Stimulated activated CD8-positive, alpha-beta memory T cell treated with anti-CD3 and anti-CD28 coated beads, Interleukin-15, amount 100 ng/mL, for 24 hours (primary cell): ENCODE data around the gene GPR15.
"Not testable (repeated sequence)": the region's sequence is repeated elsewhere in the genome, so short reads cannot be mapped to it uniquely, and the experiment has no call there.

Experiments
- DNase-seq: peaks from one replicate; pipeline ENCODE4 v3.0.0-alpha.2; 2020; ENCODE audit warnings: low read depth

Gene GPR15

GRCh38 chr3:98558100-98558827 lies 26.5 kb downstream of the GPR15 start:
- DNase-seq = no peak

- not testable (repeated sequence) for DNase-seq
These were observed 28.0 kb downstream of the GPR15 start for GRCh38 chr3:98559769-98560168.

GRCh38 chr3:98560911-98561310 lies 29.1 kb downstream of the GPR15 start:
- DNase-seq = no peak

- no peak for DNase-seq
These were observed 30.1 kb downstream of the GPR15 start for GRCh38 chr3:98561727-98562521.

GRCh38 chr3:98563661-98564281 lies 32.0 kb downstream of the GPR15 start:
- no peak for DNase-seq

- no peak for DNase-seq
These were observed 32.7 kb downstream of the GPR15 start for GRCh38 chr3:98564282-98565005.

- no peak for DNase-seq
These were observed 33.5 kb downstream of the GPR15 start for GRCh38 chr3:98565237-98565643.

- DNase-seq = no peak
These were observed 34.1 kb downstream of the GPR15 start for GRCh38 chr3:98565843-98566242.

GRCh38 chr3:98567666-98568270 lies 36.0 kb downstream of the GPR15 start:
- DNase-seq = no peak

- DNase-seq = no peak
These were observed 36.6 kb downstream of the GPR15 start for GRCh38 chr3:98568402-98568801.

- no peak for DNase-seq
These were observed 41.5 kb downstream of the GPR15 start for GRCh38 chr3:98573181-98573728.

GRCh38 chr3:98574132-98574531 lies 42.4 kb downstream of the GPR15 start:
- DNase-seq = no peak

- no peak for DNase-seq
These were observed 45.6 kb downstream of the GPR15 start for GRCh38 chr3:98577178-98577895.

GRCh38 chr3:98580401-98581386 lies 48.9 kb downstream of the GPR15 start:
- DNase-seq = no peak

- no peak for DNase-seq
These were observed 49.7 kb downstream of the GPR15 start for GRCh38 chr3:98581474-98581873.

GRCh38 chr3:98582042-98582441 lies 50.3 kb downstream of the GPR15 start:
- no peak for DNase-seq

- DNase-seq = no peak
These were observed 52.0 kb downstream of the GPR15 start for GRCh38 chr3:98583766-98584165.
